Subcutaneous abdominal adipose tissue (tissue), 5 donors: ENCODE results near the gene LYPD4.

Experiments
- H3K27ac ChIP-seq: one replicate; pipeline ENCODE4 v1.7.0; 2013; ENCODE audit warnings: low read depth, mild to moderate bottlenecking, inconsistent platforms, low read length, moderate library complexity
- H3K27me3 ChIP-seq, 5 donors: one replicate each; pipeline ENCODE4 v1.7.0; 2013; ENCODE audit warnings: low read length in 5 of 5, inconsistent platforms in 1 of 5; ENCODE audit not compliant: control insufficient read depth in 5 of 5, insufficient read depth in 4 of 5
- H3K36me3 ChIP-seq, 5 donors: one replicate each; pipeline ENCODE4 v1.7.0; 2013; ENCODE audit warnings: low read length in 5 of 5; ENCODE audit not compliant: control insufficient read depth in 5 of 5, insufficient read depth in 5 of 5
- H3K4me1 ChIP-seq, 5 donors: one replicate each; pipeline ENCODE4 v1.7.0; 2013; ENCODE audit warnings: low read length in 5 of 5, mild to moderate bottlenecking in 3 of 5, moderate library complexity in 1 of 5; ENCODE audit not compliant: control insufficient read depth in 5 of 5, insufficient read depth in 5 of 5
- H3K4me3 ChIP-seq, 5 donors: one replicate each; pipeline ENCODE4 v1.7.0; 2013; ENCODE audit warnings: low read length in 5 of 5, low read depth in 1 of 5
- H3K9ac ChIP-seq, 5 donors: one replicate each; pipeline ENCODE4 v1.7.0; 2013; ENCODE audit warnings: low read length in 5 of 5, mild to moderate bottlenecking in 4 of 5, moderate library complexity in 3 of 5
- H3K9me3 ChIP-seq, 5 donors: one replicate each; pipeline ENCODE4 v1.7.0; 2013; ENCODE audit warnings: low read length in 5 of 5; ENCODE audit not compliant: control insufficient read depth in 5 of 5
- donor health status: healthy.
- donor health status: healthy.
- donor health status: healthy.
- donor health status: healthy.
- donor health status: healthy.

LYPD4 gene

DNA sequence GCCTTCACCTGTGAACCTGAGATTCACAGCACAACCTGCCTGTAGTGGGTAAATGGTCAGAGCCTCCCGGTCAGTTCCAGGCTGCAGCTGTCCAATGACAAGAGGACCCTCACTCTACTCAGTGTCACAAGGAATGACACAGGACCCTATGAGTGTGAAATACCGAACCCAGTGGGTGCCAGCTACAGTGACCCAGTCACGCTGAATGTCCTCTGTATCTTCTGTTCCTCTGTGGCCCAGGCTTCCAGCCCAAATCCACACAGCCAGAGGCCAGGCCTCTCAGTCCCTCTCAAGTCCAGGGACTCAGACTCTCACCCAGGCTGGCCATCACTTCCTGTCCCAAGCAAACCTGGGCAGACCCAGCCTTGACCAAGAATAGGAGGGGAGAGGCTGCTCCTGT lies 37.3 kb downstream of the LYPD4 start:
- no peaks in the 10 kb centered on the region for H3K9me3 ChIP-seq
- H3K4me1 ChIP-seq: peaks cover 0 to 25% (median 6%) of the 10 kb centered on the region in 5 donors
- H3K27me3 ChIP-seq: peaks cover 9 to 15% (median 12%) of the 10 kb centered on the region in 5 donors
- H3K36me3 ChIP-seq: no peaks in the 10 kb centered on the region
- no peak overlapping the region for H3K4me3 ChIP-seq
- no peak overlapping the region for H3K27ac ChIP-seq
- no peak overlapping the region for H3K9ac ChIP-seq

DNA sequence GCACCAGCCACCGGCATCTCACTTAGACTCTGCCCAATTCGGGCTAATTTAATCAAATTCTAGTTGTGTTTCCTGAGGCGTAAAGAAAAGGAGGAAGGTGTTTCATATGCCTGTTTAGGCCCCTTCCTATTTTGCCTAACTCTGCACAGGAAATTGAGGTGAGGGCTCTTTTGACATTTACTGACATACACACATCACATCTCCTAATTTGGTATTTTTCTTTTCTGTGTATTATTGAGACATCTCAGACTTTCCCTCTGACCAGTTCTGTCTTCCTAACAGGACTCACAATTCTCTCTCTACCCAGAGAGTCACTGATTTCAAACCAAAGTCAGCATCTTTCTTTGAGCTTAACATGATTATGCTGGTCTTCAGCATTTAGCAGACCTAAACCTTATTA lies 40.1 kb downstream of the LYPD4 start:
- peaks cover 2 to 12% (median 7%) of the 10 kb centered on the region in 5 donors for H3K27me3 ChIP-seq
- H3K4me1 ChIP-seq: peaks cover 0 to 16% (median 4%) of the 10 kb centered on the region in 5 donors
- H3K9ac ChIP-seq: no peak overlapping the region
- H3K27ac ChIP-seq: no peak overlapping the region
- H3K36me3 ChIP-seq: no peaks in the 10 kb centered on the region
- peaks cover 0 to 7% (median 0%) of the 10 kb centered on the region in 5 donors for H3K9me3 ChIP-seq
- no peak overlapping the region for H3K4me3 ChIP-seq

- H3K27ac ChIP-seq: no peak overlapping the region
- no peak overlapping the region for H3K4me3 ChIP-seq
- peaks cover 0 to 9% (median 5%) of the 10 kb centered on the region in 5 donors for H3K27me3 ChIP-seq
- H3K36me3 ChIP-seq: no peaks in the 10 kb centered on the region
- H3K4me1 ChIP-seq: peaks cover 0 to 12% (median 0%) of the 10 kb centered on the region in 5 donors
- H3K9ac ChIP-seq: no peak overlapping the region
- peaks cover 0 to 7% (median 0%) of the 10 kb centered on the region in 5 donors for H3K9me3 ChIP-seq
Observed at GRCh38 chr19:41802770-41803169, 41.7 kb downstream of the LYPD4 start.

- Histone ChIP-seq H3K4me1 (peaks cover 0 to 12% (median 0%) of the 10 kb centered on the region in 5 donors), H3K27ac (no peak overlapping the region), H3K4me3 (peak overlapping the region in 1 of 5 donors; percentile 43), H3K9ac (no peak overlapping the region), H3K27me3 (peaks cover 0 to 5% (median 3%) of the 10 kb centered on the region in 5 donors), H3K36me3 (no peaks in the 10 kb centered on the region), H3K9me3 (peaks cover 0 to 7% (median 0%) of the 10 kb centered on the region in 5 donors)
Observed at GRCh38 chr19:41801792-41802211, 42.7 kb downstream of the LYPD4 start.

DNA sequence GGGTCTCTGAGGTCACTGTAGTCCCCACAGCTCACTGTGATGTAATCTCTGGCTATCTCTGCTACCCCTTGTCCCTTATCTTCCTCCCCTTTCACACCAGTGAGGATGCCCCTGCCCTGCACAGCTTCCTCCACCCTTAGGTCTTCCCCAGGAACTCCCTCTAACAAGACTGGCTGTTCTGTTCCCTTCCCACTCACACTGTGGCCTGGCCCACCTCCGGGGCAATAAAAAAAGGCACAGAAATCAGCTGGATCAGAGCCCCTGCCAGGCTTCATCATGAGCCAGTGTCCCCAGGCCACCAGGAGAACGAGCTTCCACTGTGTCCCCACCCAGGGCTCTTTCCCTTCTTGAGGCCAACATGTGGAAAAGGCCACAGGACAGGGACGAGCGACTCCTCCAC lies 43.5 kb downstream of the LYPD4 start:
- no peaks in the 10 kb centered on the region for H3K36me3 ChIP-seq
- H3K4me3 ChIP-seq: no peak overlapping the region
- H3K27ac ChIP-seq: no peak overlapping the region

GRCh38 chr19:41799444-41800000 lies 45.0 kb downstream of the LYPD4 start:
- H3K9ac ChIP-seq: no peak overlapping the region
- H3K4me1 ChIP-seq: peaks cover 0 to 14% (median 0%) of the 10 kb centered on the region in 5 donors
- no peak overlapping the region for H3K27ac ChIP-seq
- peaks cover 0 to 7% (median 0%) of the 10 kb centered on the region in 5 donors for H3K9me3 ChIP-seq
- no peaks in the 10 kb centered on the region for H3K36me3 ChIP-seq
- H3K27me3 ChIP-seq: peaks cover 0 to 12% (median 3%) of the 10 kb centered on the region in 5 donors
- no peak overlapping the region for H3K4me3 ChIP-seq

More for the DNA sequence above, 43.5 kb downstream of the LYPD4 start:
- Histone ChIP-seq H3K4me1 (peaks cover 0 to 13% (median 0%) of the 10 kb centered on the region in 5 donors), H3K9ac (no peak overlapping the region), H3K9me3 (peaks cover 0 to 7% (median 0%) of the 10 kb centered on the region in 5 donors), H3K27me3 (peaks cover 0 to 11% (median 3%) of the 10 kb centered on the region in 5 donors)

GRCh38 chr19:41796901-41797300 lies 47.6 kb downstream of the LYPD4 start:
- Histone ChIP-seq H3K9ac (no peak overlapping the region), H3K4me1 (peaks cover 0 to 9% (median 0%) of the 10 kb centered on the region in 5 donors), H3K9me3 (peaks cover 0 to 7% (median 0%) of the 10 kb centered on the region in 5 donors), H3K27me3 (peaks cover 0 to 20% (median 4%) of the 10 kb centered on the region in 5 donors), H3K36me3 (no peaks in the 10 kb centered on the region), H3K27ac (no peak overlapping the region), H3K4me3 (no peak overlapping the region)

- no peak within 1 kb of the TSS for H3K9ac ChIP-seq
- no peak within 1 kb of the TSS for H3K4me3 ChIP-seq
- peaks cover 0 to 20% (median 4%) of the 10 kb centered on the region in 5 donors for H3K27me3 ChIP-seq
- H3K4me1 ChIP-seq: peaks cover 0 to 6% (median 0%) of the 10 kb centered on the region in 5 donors
- H3K36me3 ChIP-seq: no peaks in the 10 kb centered on the region
- H3K27ac ChIP-seq: no peak within 1 kb of the TSS
- peaks cover 0 to 4% (median 0%) of the 10 kb centered on the region in 5 donors for H3K9me3 ChIP-seq
Observed at GRCh38 chr19:41796362-41796761, 48.1 kb downstream of the LYPD4 start, which contains the start of gene CEACAM3. Gene CEACAM3, plus strand, starts transcription at chr19:41796587. Its CDS starts 91 bp downstream, at chr19:41796678.

DNA sequence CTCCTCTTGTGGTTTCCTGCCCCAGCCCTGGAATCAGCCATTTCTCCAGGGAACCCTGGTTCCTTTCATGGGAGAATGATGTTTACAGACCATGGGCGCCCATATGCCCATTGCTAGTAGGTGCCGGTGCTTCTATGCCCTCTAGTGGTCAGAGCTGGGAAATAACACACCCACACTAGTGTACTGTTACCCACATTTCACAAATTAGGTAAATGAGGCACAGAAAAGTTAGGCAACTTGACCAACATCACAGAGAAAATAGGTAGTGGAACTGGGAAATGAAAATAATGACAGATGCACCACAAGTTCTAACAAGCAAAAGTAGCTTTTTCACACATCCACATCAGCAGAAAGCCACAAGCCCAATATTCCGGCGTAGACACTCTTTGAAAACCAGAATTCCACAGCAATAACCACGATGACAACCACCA lies 49.4 kb downstream of the LYPD4 start:
- Histone ChIP-seq H3K9me3 (no peaks in the 10 kb centered on the region), H3K4me1 (peaks cover 0 to 6% (median 0%) of the 10 kb centered on the region in 5 donors), H3K27me3 (peaks cover 0 to 20% (median 4%) of the 10 kb centered on the region in 5 donors), H3K27ac (no peak overlapping the region), H3K36me3 (no peaks in the 10 kb centered on the region), H3K4me3 (no peak overlapping the region), H3K9ac (no peak overlapping the region)

- peaks cover 0 to 19% (median 7%) of the 10 kb centered on the region in 5 donors for H3K27me3 ChIP-seq
- no peak overlapping the region for H3K9ac ChIP-seq
- H3K9me3 ChIP-seq: no peaks in the 10 kb centered on the region
- H3K36me3 ChIP-seq: no peaks in the 10 kb centered on the region
- no peak overlapping the region for H3K27ac ChIP-seq
- H3K4me1 ChIP-seq: peaks cover 0 to 6% (median 0%) of the 10 kb centered on the region in 5 donors
- no peak overlapping the region for H3K4me3 ChIP-seq
Observed at GRCh38 chr19:41793414-41793727, 51.1 kb downstream of the LYPD4 start.
